Ovary (tissue), 3 donors: ENCODE measurements around the gene FAM47E.

Experiments used
- CTCF ChIP-seq, 3 donors: fragments of 450-650 bp in 2 of 3; fragments of 200-600 bp in 1 of 3; IDR thresholded peaks; one replicate each; pipeline versions ENCODE4 v1.5.1 to v1.8.0; 2016 to 2022; ENCODE audit warnings: antibody characterized with exemption in 3 of 3, mild to moderate bottlenecking in 1 of 3
- POLR2A ChIP-seq: fragments of 450-650 bp; IDR thresholded peaks from one replicate; pipeline ENCODE4 v1.6.1; 2017; ENCODE audit warnings: antibody characterized with exemption, mild to moderate bottlenecking, moderate library complexity
- donor health status: DM: no; HTN: no; CAD: no.

- TF ChIP-seq POLR2A (no peak), CTCF (IDR thresholded peaks at IDR 0.05) (no peak)
These were observed 44.8 kb downstream of the FAM47E start for GRCh38 chr4:76296286-76296820.
